GM12891 (cell line): ENCODE results near the gene UCHL3.

Experiments used
- POLR2A ChIP-seq: IDR thresholded peaks from 2 replicates; pipeline ENCODE4 v1.6.1; 2011; ENCODE audit warnings: low read depth, low read length, control low read depth
- POLR2AphosphoS5 ChIP-seq: IDR thresholded peaks from 2 replicates; pipeline ENCODE4 v1.6.1; 2011; ENCODE audit warnings: low read depth, low read length, control low read depth
- POU2F2 ChIP-seq: IDR thresholded peaks from 2 replicates; pipeline ENCODE4 v1.6.1; 2011; ENCODE audit warnings: low read depth, mild to moderate bottlenecking, control low read depth, low read length, moderate library complexity
- SPI1 ChIP-seq: IDR thresholded peaks from 2 replicates; pipeline ENCODE4 v1.6.1; 2011; ENCODE audit warnings: low read depth, low read length, control low read depth
- TAF1 ChIP-seq: IDR thresholded peaks from 2 replicates; pipeline ENCODE4 v1.6.1; 2011; ENCODE audit warnings: low read depth, low read length, control low read depth

DNA sequence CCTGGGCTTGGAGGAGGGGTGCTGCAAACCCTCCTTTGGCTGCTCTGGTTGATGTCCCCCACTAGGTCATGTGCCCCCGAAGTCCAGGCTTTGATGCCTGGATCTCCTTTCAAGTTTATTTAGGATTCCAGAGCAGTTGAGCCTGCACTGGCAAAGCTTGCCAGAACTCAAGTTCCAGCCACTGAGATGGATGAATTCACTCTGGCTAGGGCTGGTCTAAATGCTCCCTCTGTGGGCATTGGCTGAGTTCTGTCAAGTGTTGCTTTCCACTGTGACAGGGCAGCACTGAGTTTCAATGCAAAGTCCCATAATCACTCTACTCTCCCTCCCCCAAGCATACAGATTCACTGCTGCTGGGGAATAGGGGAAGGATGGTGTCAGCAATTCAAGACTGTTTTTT lies 68.7 kb downstream of the UCHL3 start:
- TF ChIP-seq POLR2AphosphoS5 (no peak), SPI1 (no peak), POLR2A (no peak), POU2F2 (no peak), TAF1 (no peak)
